Activated T-cell treated with anti-CD3 and anti-CD28 coated beads, Interleukin-2, amount 50 U/mL, for 48 hours (primary cell): ENCODE results near the gene IFT20.
"Not testable (repeated sequence)": the region's sequence is repeated elsewhere in the genome, so short reads cannot be mapped to it uniquely, and the experiment has no call there.

Source experiments
- DNase-seq, 2 experiments: peaks; one replicate each; pipeline ENCODE4 v3.0.0-alpha.2; 2020

IFT20 gene

GRCh38 chr17:28363776-28364650 lies 28.7 kb upstream of the IFT20 start:
- DNase-seq, result no peak

GRCh38 chr17:28363186-28363585 lies 27.9 kb upstream of the IFT20 start:
- no peak for DNase-seq

DNA sequence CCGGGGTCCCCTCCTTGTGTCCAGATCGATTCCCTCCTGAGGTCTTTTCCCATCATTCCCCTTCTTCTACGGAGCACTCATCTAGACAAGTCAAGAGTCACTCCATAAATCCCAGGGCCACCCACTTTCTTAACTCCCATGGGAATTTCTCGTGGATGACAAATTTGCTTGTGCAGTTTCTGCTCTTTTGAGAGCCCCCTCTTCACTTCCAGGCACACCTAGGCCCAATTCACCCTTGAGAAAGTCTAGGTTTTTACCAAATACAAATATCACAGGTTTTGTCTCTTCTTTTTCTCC lies 22.6 kb upstream of the IFT20 start:
- DNase-seq, result no peak

DNA sequence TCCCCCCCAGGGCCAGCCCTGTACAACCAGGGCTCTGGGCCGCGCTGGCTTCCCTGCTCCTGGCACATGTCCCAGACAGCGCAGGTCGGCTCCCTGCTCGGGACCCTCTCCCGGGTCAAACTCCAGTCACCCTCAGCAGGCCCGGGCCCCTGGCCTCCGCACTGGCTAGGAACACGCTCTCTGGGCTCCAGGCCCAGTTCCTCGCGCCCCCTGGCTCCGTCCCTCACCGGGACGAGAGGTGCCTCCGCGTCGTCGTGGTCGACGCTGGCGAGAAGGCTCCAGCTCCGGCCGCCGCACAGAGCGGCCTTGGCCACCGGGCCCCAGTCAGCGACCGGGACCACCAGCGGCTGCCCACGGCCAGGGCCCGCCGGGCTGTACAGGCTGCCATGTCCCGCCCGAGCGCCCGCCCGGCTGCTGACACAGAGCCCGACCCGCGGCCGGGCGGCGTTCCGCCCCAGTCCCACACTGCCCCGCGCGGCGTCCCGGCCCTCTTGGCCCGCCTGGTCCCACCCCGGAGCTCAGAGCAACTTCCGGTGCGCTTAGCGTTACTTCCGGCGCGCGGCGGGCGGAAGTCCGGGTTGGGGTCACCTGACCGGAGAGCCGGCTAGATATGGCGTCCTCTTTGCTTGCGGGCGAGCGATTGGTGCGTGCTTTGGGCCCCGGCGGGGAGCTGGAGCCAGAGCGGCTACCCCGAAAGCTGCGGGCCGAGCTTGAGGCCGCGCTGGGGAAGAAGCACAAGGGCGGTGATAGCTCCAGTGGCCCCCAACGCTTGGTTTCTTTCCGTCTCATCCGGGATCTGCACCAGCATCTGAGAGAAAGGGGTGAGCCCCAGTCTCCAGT lies 22.0 kb upstream of the IFT20 start, which contains the start of gene POLDIP2:
TSS of gene POLDIP2 (minus strand) at position 467 of the 840 bp plus-strand sequence. CDS start at position 388, 79 bp downstream.
- peak; percentile 95 to 97 for DNase-seq

DNA sequence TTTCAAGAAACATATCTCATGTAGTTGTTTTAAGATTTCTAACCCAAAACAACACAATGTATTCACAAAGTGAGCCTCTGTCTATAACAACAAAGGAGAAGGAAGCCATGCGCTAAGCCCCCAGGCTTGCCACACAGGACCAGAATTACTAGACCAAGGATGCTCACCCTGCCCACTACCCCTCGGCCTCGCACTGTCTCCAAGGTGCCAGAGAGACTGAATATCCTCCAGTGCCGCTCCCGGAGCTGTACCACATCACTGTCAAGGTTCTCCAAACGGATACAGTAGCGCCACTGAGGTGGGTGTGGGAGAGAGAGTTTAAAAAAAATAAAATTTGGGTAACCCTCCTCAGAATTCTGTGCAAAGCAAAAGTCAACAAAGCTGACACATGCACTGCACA lies 15.0 kb upstream of the IFT20 start:
- no peak for DNase-seq

GRCh38 chr17:28348979-28349378 lies 13.7 kb upstream of the IFT20 start:
- no peak for DNase-seq

DNA sequence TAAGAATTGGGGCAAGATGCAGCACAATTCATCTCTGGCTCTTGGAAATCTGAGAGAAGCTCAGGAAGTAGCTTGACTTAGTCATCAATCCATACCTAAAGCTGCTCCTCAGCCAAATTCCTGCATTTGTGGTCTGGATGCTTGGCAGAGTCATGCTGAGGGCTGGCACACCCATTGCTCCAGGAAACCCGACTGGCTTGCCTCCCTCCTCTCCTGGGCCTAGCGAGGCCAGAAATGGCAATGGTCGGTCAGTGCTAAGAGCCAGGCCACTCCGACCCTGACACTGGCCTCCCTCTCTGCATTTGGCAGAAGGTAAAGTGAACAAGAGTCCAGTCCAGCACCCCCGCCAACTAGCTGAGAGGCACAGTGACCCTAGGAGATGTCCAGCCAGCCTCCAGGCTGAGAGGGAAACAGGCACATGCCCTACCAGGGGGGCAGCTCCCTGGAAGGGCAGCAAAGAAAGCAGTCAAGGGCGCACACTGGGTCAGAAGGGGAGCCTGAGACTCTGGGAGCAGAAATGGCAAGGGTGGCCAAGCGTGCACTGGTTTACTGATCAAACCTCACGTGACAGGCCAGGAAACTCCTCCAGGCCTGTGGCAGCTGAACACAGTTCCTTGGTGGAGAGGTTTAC lies 12.1 kb upstream of the IFT20 start:
- no peak for DNase-seq

GRCh38 chr17:28346746-28347246 lies 11.5 kb upstream of the IFT20 start:
- no peak for DNase-seq

- DNase-seq, result no peak
Measured at GRCh38 chr17:28346199-28346580, 10.9 kb upstream of the IFT20 start.

DNA sequence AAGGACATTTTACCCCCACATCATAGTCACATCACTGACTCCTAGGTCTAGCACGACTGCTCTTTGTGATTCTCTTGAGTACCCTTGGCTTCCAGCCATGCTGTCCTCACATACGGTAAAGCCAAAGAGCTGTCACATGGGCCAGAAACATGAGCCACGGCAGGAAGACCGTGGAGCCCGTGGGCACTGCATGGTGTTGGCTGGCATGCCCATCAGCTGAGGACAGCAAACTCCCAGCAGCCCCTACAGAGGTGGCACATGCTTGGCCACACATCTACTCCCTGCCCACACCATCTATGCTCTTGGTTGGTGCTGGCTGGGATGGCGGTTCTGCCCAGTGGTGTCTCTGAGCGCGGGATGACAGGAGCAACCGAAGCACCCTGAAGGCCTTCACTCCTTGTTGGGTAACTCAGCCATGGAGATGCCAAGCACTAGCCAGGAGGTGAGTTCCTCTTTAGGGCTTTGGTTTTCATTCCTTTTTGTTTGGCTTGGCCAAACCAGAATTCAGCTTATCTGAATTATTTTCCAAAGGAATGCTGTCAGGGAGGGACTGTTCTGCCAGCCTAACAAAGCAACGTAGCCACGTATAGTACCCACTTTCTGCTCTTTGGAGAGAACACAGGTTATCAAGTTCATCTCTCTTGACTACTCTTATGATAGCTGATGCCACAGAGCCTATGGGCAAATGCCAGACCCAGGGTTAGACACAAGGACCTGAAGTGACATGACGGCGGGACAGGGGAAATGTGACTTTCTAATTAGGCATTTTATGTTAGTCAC lies 10.3 kb upstream of the IFT20 start:
- DNase-seq, result no peak

GRCh38 chr17:28344435-28344901 lies 9.2 kb upstream of the IFT20 start:
- DNase-seq, result no peak

- DNase-seq, result no peak
Measured at GRCh38 chr17:28344011-28344410, 8.7 kb upstream of the IFT20 start.

DNA sequence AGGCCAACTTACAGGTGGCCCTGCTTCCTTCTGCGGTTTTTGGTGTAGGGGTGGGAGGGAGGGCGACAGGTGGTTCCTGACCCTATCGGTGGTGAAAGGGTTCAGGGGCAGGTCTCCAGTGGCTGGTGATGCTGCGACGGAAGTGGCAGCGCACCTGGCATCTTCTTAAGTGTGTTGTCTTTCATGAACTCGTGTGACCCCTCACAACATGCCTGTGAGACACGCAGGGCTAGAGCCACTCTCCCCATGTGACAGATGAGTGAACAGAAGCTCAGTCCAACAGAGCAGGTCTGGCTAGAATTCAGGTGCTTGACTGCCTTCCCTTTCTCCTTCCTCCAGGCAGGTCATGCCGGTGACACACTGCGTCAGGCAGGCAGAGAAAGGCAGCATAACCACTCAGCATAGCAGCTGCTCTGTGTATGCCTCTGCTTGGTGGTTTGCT lies 8.2 kb upstream of the IFT20 start:
- DNase-seq, result no peak

DNA sequence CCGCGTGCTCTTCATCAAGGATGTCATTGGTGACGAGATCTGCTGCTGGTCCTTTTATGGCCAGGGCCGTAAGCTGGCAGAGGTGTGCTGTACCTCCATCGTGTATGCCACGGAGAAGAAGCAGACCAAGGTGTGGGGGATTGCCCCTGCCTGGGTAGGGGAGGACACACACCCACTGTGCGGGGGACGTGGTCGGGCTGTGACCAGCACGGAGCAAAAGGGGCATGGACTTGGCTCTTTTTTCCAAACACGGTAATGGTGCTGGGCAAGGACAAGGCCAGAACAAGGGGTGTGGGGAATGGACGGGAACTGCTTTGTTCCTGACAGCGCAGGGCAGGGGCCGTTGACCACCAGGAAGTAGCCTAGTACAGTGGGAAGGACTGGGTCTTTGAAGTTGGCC lies 7.0 kb upstream of the IFT20 start:
- DNase-seq, result no peak

DNA sequence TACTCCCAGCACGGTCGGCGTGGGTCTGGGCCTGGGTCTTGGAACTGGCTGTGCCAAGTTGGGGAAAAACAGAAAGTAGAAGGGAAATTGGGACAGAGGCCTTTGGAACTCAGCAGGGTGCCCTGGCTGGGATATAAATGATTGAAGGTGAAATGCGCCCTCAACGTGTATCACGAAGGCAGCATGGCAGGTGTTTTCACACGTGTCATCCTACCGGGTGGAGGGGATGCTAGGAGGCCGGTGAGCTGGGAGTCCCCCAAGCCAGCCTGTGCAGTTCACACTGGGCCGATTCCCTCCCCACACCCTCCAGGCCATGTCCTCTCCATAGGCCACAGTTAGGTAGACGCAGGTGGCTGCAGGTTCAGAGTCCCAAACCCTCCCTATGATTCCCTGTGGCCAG lies 6.2 kb upstream of the IFT20 start:
- DNase-seq, result no peak

DNA sequence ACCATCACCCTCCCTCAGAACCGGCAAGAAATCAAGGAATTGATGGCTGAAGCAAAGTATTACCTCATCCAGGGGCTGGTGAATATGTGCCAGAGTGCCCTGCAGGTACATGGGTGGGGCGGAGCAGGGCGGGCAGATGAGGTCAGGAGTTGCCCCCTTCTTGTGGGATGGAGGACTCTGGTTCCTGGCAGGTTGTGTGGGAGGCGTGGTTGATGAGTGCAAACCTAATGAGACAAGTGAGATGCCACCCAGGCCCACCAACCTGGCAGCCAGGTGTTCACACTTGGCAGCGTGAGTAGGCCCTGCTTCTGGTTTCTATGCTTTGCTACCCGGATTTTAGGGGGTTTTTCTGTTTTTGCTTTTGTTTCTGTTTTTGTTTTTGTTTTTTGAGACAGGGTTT lies 5.1 kb upstream of the IFT20 start:
- DNase-seq, result no peak

GRCh38 chr17:28339431-28339830 lies 4.2 kb upstream of the IFT20 start:
- no peak for DNase-seq

GRCh38 chr17:28338769-28339212 lies 3.5 kb upstream of the IFT20 start:
- DNase-seq, result not testable (repeated sequence)

DNA sequence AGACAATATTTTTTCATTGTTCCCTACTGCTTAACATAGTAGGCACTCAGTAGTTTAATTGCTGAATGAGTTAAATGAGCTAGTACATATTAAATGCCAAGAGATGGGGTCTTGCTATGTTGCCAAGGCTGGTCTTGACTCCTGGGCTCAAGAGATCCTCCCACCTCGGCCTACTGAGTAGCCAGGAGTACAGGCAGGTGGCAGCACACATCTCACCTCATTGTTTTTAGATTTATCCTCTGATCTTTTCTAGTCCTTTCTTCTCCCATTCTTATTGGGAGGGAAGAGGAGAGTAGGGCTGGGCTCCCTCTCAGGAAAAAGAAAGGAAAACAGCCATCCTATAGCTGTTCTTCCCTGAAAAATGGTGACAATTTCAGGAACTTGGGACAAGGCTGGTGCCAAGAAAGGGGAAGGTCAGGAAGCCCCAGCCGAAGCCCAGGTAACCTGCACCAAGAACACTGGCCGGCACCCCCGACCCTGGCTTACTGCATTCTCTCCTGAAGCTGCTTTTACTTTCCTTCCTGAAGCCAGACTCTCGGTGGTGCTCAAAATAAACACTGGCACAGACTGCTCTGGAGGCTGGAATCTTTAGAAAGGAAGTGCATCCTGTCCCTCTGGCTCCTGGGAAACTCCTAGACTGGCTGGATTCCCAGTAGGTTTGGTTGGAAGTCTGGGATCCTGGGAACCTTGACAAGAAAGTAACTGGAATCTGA lies 2.9 kb upstream of the IFT20 start:
- no peak for DNase-seq

DNA sequence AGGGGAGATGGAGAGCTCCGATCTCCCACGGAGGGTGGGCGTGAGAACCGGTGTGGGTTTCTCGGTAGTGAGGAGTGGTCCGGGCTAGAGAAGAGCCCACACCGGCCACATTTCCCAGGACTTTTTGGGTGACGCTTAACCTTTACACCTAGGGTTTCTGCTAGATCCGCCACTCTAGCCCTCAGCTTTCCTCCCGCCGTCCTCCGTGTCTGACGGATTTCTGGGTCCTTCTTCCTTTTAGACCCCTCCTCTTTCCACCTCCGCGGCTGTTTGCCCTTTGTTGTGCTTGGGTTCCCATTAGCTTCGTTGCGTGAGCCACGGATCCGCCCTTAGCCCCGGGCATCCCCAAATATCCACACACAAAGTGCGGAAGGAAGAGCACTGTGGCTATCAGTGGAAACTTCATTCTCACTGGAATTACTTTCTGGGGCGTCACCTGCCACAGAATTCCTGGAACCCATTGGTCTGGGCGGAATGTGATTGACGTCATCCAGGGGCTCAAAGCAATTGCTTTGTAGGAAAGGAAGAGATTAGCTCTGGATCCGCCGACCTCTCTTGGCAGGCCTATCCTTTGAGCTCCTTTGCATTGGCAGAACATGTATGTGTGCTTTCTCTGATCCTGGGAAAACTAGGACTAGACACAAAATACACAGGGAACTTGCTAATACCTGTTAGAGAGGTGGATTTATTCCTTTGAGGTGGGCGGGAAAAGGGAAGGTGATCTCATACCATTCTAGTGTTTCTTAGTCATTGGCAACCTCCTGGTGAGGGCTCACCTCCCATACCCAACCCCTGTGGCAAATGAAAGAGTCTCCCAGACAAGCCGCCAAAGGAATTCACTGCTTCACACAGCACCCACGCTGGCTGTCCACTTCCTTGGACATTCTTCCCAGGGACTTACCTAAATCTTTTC lies 943 bp upstream of the IFT20 start:
- DNase-seq, result peak in 1 of 2 experiments; percentile 43
